ENCODE measurements around the gene COL8A1.
A peak's percentile ranks its signal among the peaks of the same experiment; 100 is the strongest.
"Not testable (repeated sequence)": the region's sequence is repeated elsewhere in the genome, so short reads cannot be mapped to it uniquely, and the experiment has no call there.

Gene COL8A1

DNA sequence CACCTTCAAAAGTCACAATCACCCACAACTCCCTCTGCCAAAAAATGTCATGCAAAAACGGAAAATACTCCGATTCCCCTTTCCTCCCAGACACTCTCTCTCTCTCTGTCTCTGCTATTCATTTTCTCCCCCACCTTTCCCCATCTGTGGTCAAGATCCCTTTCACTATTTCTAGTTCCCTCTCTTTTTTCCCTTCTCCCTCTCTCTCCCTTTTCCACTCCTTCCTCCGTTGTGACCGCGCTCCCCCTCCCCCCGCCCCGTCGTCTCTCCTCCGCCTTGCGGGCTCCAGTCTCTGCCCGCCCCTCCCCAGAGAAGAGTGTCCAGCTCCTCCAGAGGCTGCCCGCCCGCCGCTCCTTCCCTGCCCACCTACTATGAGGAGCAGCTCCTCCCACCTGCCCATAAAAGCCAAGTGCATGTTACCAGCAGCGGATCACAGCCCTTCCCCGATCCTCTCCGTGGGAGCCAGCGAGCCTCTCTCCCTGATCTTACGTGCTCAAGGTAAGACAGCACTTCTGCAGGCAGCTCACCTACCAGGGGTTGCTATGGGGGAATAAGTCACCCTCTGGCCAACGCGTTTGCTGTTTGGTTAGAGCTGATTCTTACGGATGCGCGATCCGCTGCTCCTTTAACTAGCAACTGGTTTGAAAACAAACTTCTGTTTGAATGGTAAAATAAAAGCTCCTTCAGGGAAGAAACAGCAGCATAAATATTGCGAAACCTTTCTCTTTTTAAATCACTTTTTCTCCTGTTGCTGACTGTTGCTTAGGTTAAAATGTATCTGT, at the start of gene COL8A1:
TSS of gene COL8A1 (plus strand) at position 428 of the 782 bp plus-strand sequence. CDS start 152,089 bp downstream, outside the sequence.
- TF ChIP-seq, protein P1, sequence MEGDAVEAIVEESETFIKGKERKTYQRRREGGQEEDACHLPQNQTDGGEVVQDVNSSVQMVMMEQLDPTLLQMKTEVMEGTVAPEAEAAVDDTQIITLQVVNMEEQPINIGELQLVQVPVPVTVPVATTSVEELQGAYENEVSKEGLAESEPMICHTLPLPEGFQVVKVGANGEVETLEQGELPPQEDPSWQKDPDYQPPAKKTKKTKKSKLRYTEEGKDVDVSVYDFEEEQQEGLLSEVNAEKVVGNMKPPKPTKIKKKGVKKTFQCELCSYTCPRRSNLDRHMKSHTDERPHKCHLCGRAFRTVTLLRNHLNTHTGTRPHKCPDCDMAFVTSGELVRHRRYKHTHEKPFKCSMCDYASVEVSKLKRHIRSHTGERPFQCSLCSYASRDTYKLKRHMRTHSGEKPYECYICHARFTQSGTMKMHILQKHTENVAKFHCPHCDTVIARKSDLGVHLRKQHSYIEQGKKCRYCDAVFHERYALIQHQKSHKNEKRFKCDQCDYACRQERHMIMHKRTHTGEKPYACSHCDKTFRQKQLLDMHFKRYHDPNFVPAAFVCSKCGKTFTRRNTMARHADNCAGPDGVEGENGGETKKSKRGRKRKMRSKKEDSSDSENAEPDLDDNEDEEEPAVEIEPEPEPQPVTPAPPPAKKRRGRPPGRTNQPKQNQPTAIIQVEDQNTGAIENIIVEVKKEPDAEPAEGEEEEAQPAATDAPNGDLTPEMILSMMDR (conservative IDR thresholded peaks at IDR 0.05; ENCODE audit: low read length) = no peak
- DNase-seq (ENCODE audit: low read depth) = peak; percentile 90
- H3K4me3 ChIP-seq (ENCODE audit: low read length) = peak within 1 kb of the TSS; percentile 85

- H3K4me3 ChIP-seq (ENCODE audit: low read length); DNase-seq (ENCODE audit: low read depth): not testable (repeated sequence)
Observed at GRCh38 chr3:99589168-99589567, 49.2 kb upstream of the COL8A1 start.

DNA sequence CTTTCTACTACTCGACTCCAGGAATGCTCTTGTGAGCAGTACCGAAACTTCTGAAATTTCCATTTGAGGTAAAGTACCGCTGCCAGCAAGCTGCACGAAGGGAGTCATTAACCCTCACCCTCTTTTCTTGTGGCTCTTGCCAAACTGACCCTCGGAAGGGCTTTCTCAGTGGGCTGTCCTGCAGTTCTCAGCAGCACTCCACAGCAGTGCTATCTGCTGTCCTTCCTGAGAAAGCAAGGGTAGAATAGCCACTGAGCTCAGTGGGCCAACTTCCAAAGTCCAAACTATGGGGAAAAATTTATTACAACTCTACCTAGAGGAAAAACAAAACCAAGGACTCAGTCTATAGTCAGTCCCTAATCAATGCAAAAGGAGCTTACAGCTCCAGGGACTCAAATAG, 38.5 kb upstream of the COL8A1 start:
- no peak for DNase-seq (ENCODE audit: low read depth)
- TF ChIP-seq, protein P1 (conservative IDR thresholded peaks at IDR 0.05; ENCODE audit: low read length) = no peak
- H3K4me3 ChIP-seq (ENCODE audit: low read length) = no peak overlapping the region

DNA sequence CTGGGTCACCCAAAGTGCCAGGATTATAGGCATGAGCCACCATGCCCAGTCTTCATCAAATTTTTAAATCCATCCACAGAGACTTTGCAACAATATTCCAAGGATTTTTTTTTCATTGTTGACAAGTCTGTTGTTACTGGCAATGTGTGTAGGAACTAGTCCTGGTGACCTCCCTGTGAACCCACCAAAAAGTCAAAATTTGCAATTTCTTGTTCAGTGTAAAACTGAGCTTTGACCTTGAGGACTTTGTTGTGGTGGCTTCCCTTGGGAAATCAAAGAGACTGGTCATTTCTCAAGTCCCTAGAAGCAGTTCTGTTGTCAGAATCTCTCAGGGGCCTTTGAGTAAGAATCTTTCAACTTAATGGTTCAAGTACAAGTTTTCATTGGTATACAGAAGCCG, 36.9 kb upstream of the COL8A1 start:
- no peak for DNase-seq (ENCODE audit: low read depth)
- no peak overlapping the region for H3K4me3 ChIP-seq (ENCODE audit: low read length)
- TF ChIP-seq, protein P1 (conservative IDR thresholded peaks at IDR 0.05; ENCODE audit: low read length) = no peak

DNA sequence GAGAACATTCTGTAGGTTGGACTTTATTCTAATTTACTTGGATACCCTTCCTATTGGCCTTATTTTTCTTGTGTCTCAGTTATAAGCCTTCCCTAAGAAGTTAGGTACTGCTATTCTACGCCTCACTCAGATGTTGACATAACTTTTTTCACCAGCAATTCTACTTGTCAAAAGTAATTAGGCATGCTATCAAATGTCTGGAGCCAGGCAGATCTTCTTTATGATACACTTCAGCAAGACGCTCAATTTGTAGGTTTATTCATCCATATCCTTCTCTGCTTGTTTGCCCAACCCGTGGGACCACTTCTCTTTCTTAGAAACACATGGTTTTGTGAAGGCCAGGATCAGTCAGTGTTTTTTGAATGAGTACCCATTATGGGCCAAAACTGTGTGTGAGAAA, 36.2 kb upstream of the COL8A1 start:
- H3K4me3 ChIP-seq (ENCODE audit: low read length) = no peak overlapping the region
- TF ChIP-seq, protein P1 (conservative IDR thresholded peaks at IDR 0.05; ENCODE audit: low read length) = no peak
- no peak for DNase-seq (ENCODE audit: low read depth)

GRCh38 chr3:99607151-99607550, 31.2 kb upstream of the COL8A1 start:
- H3K4me3 ChIP-seq (ENCODE audit: low read length) = no peak overlapping the region
- TF ChIP-seq, protein P1 (conservative IDR thresholded peaks at IDR 0.05; ENCODE audit: low read length) = no peak
- DNase-seq (ENCODE audit: low read depth) = no peak

- TF ChIP-seq, protein P1 (conservative IDR thresholded peaks at IDR 0.05; ENCODE audit: low read length) = no peak
- no peak for DNase-seq (ENCODE audit: low read depth)
- no peak overlapping the region for H3K4me3 ChIP-seq (ENCODE audit: low read length)
Observed at GRCh38 chr3:99614768-99615167, 23.6 kb upstream of the COL8A1 start.
